ENCODE measurements around the gene TRAF6. TPM values are rescaled to one million over a fixed set of nuclear protein-coding genes. Genes with fewer than 3 reads are reported as not detected.

TRAF6 gene
- total and polyA plus RNA-seq, 2 experiments from 2014 or later = 4.2 to 10.5 TPM

DNA sequence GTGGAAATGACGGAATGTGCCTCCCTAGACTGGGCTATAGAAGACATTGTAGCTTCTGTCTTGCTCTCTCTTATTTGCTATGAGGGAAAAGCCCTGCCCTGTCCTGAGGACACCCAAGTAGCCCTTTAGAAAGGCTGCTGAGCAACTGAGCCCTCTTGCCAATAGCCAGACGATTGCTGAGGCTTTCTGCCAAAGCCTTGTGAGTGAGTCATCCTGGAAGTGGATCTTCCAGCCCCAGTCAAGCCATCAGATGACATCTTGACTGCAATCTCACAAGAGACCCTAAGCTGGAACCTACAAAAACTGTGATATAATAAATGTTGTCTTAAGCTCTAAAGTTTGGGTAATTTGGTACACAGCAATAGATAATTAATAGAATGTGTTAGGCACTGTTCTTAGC is 3.9 kb upstream of the TRAF6 start:
- Histone ChIP-seq H3K4me3 (no peak overlapping the region), H3K27me3 (ENCODE audit: insufficient read depth) (peaks cover 9% of the 10 kb centered on the region; the same call in 1 of the 2 replicates), H3K4me1 (ENCODE audit: insufficient read depth) (no peaks in the 10 kb centered on the region), H3K79me2 (replicated peaks; ENCODE audit: insufficient read depth) (peaks cover 6% of the 10 kb centered on the region), H3K27ac (ENCODE audit: low read depth) (no peak overlapping the region), H3K4me2 (no peak overlapping the region), H3K9me2 (ENCODE audit: insufficient read depth) (no peaks in the 10 kb centered on the region), H4K20me1 (replicated peaks; ENCODE audit: insufficient read depth) (no peaks in the 10 kb centered on the region), H2AFZ (no peak overlapping the region), H3F3A (replicated peaks; ENCODE audit: low read depth) (no peaks in the 10 kb centered on the region), H3K36me3 (ENCODE audit: insufficient read depth) (no peaks in the 10 kb centered on the region)
- H3K9me3 Mint-ChIP-seq = no peaks in the 10 kb centered on the region; the same call in 2 of the 3 replicates
- TF ChIP-seq STAT1 (IDR thresholded peaks at IDR 0.05; ENCODE audit: unreplicated experiment) = no peak
- no peak for TF ChIP-seq CREB1 (CRISPR knock-in tag; IDR thresholded peaks at IDR 0.05; ENCODE audit: low read depth)
- TF ChIP-seq ZNF331 (CRISPR knock-in tag; IDR thresholded peaks at IDR 0.05; ENCODE audit: low read depth) = no peak
- TF ChIP-seq, protein P1, sequence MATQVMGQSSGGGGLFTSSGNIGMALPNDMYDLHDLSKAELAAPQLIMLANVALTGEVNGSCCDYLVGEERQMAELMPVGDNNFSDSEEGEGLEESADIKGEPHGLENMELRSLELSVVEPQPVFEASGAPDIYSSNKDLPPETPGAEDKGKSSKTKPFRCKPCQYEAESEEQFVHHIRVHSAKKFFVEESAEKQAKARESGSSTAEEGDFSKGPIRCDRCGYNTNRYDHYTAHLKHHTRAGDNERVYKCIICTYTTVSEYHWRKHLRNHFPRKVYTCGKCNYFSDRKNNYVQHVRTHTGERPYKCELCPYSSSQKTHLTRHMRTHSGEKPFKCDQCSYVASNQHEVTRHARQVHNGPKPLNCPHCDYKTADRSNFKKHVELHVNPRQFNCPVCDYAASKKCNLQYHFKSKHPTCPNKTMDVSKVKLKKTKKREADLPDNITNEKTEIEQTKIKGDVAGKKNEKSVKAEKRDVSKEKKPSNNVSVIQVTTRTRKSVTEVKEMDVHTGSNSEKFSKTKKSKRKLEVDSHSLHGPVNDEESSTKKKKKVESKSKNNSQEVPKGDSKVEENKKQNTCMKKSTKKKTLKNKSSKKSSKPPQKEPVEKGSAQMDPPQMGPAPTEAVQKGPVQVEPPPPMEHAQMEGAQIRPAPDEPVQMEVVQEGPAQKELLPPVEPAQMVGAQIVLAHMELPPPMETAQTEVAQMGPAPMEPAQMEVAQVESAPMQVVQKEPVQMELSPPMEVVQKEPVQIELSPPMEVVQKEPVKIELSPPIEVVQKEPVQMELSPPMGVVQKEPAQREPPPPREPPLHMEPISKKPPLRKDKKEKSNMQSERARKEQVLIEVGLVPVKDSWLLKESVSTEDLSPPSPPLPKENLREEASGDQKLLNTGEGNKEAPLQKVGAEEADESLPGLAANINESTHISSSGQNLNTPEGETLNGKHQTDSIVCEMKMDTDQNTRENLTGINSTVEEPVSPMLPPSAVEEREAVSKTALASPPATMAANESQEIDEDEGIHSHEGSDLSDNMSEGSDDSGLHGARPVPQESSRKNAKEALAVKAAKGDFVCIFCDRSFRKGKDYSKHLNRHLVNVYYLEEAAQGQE (IDR thresholded peaks at IDR 0.05; ENCODE audit: unreplicated experiment) = no peak
- TF ChIP-seq, protein P2, sequence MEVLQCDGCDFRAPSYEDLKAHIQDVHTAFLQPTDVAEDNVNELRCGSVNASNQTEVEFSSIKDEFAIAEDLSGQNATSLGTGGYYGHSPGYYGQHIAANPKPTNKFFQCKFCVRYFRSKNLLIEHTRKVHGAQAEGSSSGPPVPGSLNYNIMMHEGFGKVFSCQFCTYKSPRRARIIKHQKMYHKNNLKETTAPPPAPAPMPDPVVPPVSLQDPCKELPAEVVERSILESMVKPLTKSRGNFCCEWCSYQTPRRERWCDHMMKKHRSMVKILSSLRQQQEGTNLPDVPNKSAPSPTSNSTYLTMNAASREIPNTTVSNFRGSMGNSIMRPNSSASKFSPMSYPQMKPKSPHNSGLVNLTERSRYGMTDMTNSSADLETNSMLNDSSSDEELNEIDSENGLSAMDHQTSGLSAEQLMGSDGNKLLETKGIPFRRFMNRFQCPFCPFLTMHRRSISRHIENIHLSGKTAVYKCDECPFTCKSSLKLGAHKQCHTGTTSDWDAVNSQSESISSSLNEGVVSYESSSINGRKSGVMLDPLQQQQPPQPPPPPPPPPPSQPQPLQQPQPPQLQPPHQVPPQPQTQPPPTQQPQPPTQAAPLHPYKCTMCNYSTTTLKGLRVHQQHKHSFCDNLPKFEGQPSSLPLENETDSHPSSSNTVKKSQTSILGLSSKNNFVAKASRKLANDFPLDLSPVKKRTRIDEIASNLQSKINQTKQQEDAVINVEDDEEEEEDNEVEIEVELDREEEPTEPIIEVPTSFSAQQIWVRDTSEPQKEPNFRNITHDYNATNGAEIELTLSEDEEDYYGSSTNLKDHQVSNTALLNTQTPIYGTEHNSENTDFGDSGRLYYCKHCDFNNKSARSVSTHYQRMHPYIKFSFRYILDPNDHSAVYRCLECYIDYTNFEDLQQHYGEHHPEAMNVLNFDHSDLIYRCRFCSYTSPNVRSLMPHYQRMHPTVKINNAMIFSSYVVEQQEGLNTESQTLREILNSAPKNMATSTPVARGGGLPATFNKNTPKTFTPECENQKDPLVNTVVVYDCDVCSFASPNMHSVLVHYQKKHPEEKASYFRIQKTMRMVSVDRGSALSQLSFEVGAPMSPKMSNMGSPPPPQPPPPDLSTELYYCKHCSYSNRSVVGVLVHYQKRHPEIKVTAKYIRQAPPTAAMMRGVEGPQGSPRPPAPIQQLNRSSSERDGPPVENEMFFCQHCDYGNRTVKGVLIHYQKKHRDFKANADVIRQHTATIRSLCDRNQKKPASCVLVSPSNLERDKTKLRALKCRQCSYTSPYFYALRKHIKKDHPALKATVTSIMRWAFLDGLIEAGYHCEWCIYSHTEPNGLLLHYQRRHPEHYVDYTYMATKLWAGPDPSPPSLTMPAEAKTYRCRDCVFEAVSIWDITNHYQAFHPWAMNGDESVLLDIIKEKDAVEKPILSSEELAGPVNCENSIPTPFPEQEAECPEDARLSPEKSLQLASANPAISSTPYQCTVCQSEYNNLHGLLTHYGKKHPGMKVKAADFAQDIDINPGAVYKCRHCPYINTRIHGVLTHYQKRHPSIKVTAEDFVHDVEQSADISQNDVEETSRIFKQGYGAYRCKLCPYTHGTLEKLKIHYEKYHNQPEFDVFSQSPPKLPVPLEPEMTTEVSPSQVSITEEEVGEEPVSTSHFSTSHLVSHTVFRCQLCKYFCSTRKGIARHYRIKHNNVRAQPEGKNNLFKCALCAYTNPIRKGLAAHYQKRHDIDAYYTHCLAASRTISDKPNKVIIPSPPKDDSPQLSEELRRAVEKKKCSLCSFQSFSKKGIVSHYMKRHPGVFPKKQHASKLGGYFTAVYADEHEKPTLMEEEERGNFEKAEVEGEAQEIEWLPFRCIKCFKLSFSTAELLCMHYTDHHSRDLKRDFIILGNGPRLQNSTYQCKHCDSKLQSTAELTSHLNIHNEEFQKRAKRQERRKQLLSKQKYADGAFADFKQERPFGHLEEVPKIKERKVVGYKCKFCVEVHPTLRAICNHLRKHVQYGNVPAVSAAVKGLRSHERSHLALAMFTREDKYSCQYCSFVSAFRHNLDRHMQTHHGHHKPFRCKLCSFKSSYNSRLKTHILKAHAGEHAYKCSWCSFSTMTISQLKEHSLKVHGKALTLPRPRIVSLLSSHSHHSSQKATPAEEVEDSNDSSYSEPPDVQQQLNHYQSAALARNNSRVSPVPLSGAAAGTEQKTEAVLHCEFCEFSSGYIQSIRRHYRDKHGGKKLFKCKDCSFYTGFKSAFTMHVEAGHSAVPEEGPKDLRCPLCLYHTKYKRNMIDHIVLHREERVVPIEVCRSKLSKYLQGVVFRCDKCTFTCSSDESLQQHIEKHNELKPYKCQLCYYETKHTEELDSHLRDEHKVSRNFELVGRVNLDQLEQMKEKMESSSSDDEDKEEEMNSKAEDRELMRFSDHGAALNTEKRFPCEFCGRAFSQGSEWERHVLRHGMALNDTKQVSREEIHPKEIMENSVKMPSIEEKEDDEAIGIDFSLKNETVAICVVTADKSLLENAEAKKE (CRISPR knock-in tag; IDR thresholded peaks at IDR 0.05) = no peak
- TF ChIP-seq, protein P3, sequence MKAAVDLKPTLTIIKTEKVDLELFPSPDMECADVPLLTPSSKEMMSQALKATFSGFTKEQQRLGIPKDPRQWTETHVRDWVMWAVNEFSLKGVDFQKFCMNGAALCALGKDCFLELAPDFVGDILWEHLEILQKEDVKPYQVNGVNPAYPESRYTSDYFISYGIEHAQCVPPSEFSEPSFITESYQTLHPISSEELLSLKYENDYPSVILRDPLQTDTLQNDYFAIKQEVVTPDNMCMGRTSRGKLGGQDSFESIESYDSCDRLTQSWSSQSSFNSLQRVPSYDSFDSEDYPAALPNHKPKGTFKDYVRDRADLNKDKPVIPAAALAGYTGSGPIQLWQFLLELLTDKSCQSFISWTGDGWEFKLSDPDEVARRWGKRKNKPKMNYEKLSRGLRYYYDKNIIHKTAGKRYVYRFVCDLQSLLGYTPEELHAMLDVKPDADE (IDR thresholded peaks at IDR 0.05) = no peak
- TF ChIP-seq POLR2AphosphoS5 (IDR thresholded peaks at IDR 0.05; ENCODE audit: low read depth) = no peak
- DNase-seq (ENCODE audit: low spot score) (no peak), ATAC-seq (no peak)
- no peaks in the 10 kb centered on the region for H3K36me3 Mint-ChIP-seq (ENCODE audit: low read depth)
- no peak overlapping the region for H3K27ac Mint-ChIP-seq
- H3K4me1 Mint-ChIP-seq = peaks cover 2% of the 10 kb centered on the region; the same call in 2 of the 3 replicates
- peaks cover 9% of the 10 kb centered on the region for H3K27me3 Mint-ChIP-seq (ENCODE audit: insufficient read depth, low read depth, poor library complexity)
- H3K4me3 Mint-ChIP-seq = no peak overlapping the region

Data from GM23338 (cell line).